Hepatocyte (in vitro differentiated cells): Measurements from ENCODE around the gene SLC17A9.

ENCODE experiments used
- CTCF ChIP-seq: fragments of 200-600 bp; sonication (generic); IDR thresholded peaks from 2 replicates; pipeline ENCODE4 v1.5.1; 2016; ENCODE audit warnings: antibody characterized with exemption, mild to moderate bottlenecking; ENCODE audit not compliant: poor library complexity
- EZH2phosphoT487 ChIP-seq: fragments of 200-600 bp; sonication (generic); IDR thresholded peaks from one replicate; pipeline ENCODE4 v1.6.1; 2018; ENCODE audit warnings: antibody characterized with exemption, mild to moderate bottlenecking, low read depth, moderate library complexity; ENCODE audit not compliant: unreplicated experiment, severe bottlenecking

GRCh38 chr20:62995898-62996595 is 43.5 kb downstream of the SLC17A9 start:
- TF ChIP-seq CTCF (no peak), EZH2phosphoT487 (no peak)
